Measurements from ENCODE around the gene TIAL1.
"Not testable (repeated sequence)": the region's sequence is repeated elsewhere in the genome, so short reads cannot be mapped to it uniquely, and the experiment has no call there.

Gene TIAL1

GRCh38 chr10:119528663-119529237 lies 68.0 kb downstream of the TIAL1 start:
- DNase-seq (ENCODE audit: low spot score) = not testable (repeated sequence)

- DNase-seq (ENCODE audit: low spot score) = peak; percentile 27
Measured at GRCh38 chr10:119526621-119527592, 69.9 kb downstream of the TIAL1 start.

- no peak for DNase-seq (ENCODE audit: low spot score)
Measured at GRCh38 chr10:119526149-119526548, 70.6 kb downstream of the TIAL1 start.

- no peak for DNase-seq (ENCODE audit: low spot score)
Measured at GRCh38 chr10:119525116-119525515, 71.6 kb downstream of the TIAL1 start.

GRCh38 chr10:119524720-119525070 lies 72.1 kb downstream of the TIAL1 start:
- DNase-seq (ENCODE audit: low spot score) = no peak

- no peak for DNase-seq (ENCODE audit: low spot score)
Measured at GRCh38 chr10:119523895-119524719, 72.7 kb downstream of the TIAL1 start.
